Prostate gland (tissue), 2 donors: ENCODE data around the gene DEDD.

ENCODE experiments used
- CTCF ChIP-seq, 4 experiments: fragments of 200-600 bp in 2 of 4; fragments of 450-650 bp in 2 of 4; sonication (generic) in 2 of 4; IDR thresholded peaks; 1 replicate in 3 of 4; 2 replicates in 1 of 4; pipeline ENCODE4 v1.5.1; 2016 to 2019; ENCODE audit warnings: antibody characterized with exemption in 4 of 4, mild to moderate bottlenecking in 2 of 4, moderate library complexity in 2 of 4
- POLR2A ChIP-seq: fragments of 450-650 bp; IDR thresholded peaks from one replicate; pipeline ENCODE4 v1.6.1; 2016; ENCODE audit warnings: antibody characterized with exemption, mild to moderate bottlenecking
- POLR2AphosphoS5 ChIP-seq: sonication (generic); formaldehyde crosslinking; IDR thresholded peaks from one replicate; pipeline ENCODE4 v1.6.1; 2017; ENCODE audit warnings: antibody characterized with exemption

- TF ChIP-seq CTCF (IDR thresholded peaks at IDR 0.05) (no peak), POLR2A (no peak), POLR2AphosphoS5 (no peak)
These were observed 6.0 kb upstream of the DEDD start for GRCh38 chr1:161138431-161138830.
